ENCODE results near the gene PHLPP1.

The PHLPP1 gene

GRCh38 chr18:63002305-63002704 is 287.0 kb downstream of the PHLPP1 start:
- in situ Hi-C loops (cut with MboI; ENCODE audit: low pct_unique_long_range_greater_than_20kb, low sequenced_read_pairs, unreplicated experiment): loop anchor here (25.0 kb wide), 2 partner anchors 135 to 835 kb away; no protein-coding TSS in a partner anchor
- DNase-seq (ENCODE audit: low spot score): no peak
- TF ChIP-seq CTCF (IDR thresholded peaks at IDR 0.05; ENCODE audit: extremely low read depth, insufficient read depth, missing control alignments): no peak

GRCh38 chr18:63002803-63003445 is 287.6 kb downstream of the PHLPP1 start:
- DNase-seq (ENCODE audit: low spot score): no peak
- in situ Hi-C loops (cut with MboI; ENCODE audit: low pct_unique_long_range_greater_than_20kb, low sequenced_read_pairs, unreplicated experiment): loop anchor here (25.0 kb wide), 2 partner anchors 134 to 834 kb away; no protein-coding TSS in a partner anchor
- no peak for TF ChIP-seq CTCF (IDR thresholded peaks at IDR 0.05; ENCODE audit: extremely low read depth, insufficient read depth, missing control alignments)

GRCh38 chr18:63003899-63004298 is 288.6 kb downstream of the PHLPP1 start:
- in situ Hi-C loops (cut with MboI; ENCODE audit: low pct_unique_long_range_greater_than_20kb, low sequenced_read_pairs, unreplicated experiment): loop anchor here (25.0 kb wide), 2 partner anchors 133 to 833 kb away; no protein-coding TSS in a partner anchor
- DNase-seq (ENCODE audit: low spot score): no peak
- no peak for TF ChIP-seq CTCF (IDR thresholded peaks at IDR 0.05; ENCODE audit: extremely low read depth, insufficient read depth, missing control alignments)

GRCh38 chr18:63004466-63005089 is 289.2 kb downstream of the PHLPP1 start:
- in situ Hi-C loops (cut with MboI; ENCODE audit: low pct_unique_long_range_greater_than_20kb, low sequenced_read_pairs, unreplicated experiment): loop anchor here (25.0 kb wide), 2 partner anchors 133 to 833 kb away; no protein-coding TSS in a partner anchor
- no peak for TF ChIP-seq CTCF (IDR thresholded peaks at IDR 0.05; ENCODE audit: extremely low read depth, insufficient read depth, missing control alignments)
- no peak for DNase-seq (ENCODE audit: low spot score)

- TF ChIP-seq CTCF (IDR thresholded peaks at IDR 0.05; ENCODE audit: extremely low read depth, insufficient read depth, missing control alignments): no peak
- in situ Hi-C loops (cut with MboI; ENCODE audit: low pct_unique_long_range_greater_than_20kb, low sequenced_read_pairs, unreplicated experiment): loop anchor here (25.0 kb wide), 2 partner anchors 132 to 832 kb away; no protein-coding TSS in a partner anchor
- DNase-seq (ENCODE audit: low spot score): no peak
Measured at GRCh38 chr18:63005306-63005705, 290.0 kb downstream of the PHLPP1 start.

- in situ Hi-C loops (cut with MboI; ENCODE audit: low pct_unique_long_range_greater_than_20kb, low sequenced_read_pairs, unreplicated experiment): loop anchor here (25.0 kb wide), 2 partner anchors 130 to 830 kb away; no protein-coding TSS in a partner anchor
- no peak for DNase-seq (ENCODE audit: low spot score)
- no peak for TF ChIP-seq CTCF (IDR thresholded peaks at IDR 0.05; ENCODE audit: extremely low read depth, insufficient read depth, missing control alignments)
Measured at GRCh38 chr18:63007231-63007630, 291.9 kb downstream of the PHLPP1 start.
